Measurements from ENCODE around the gene NAT9.
A peak's percentile ranks its signal among the peaks of the same experiment; 100 is the strongest.

Gene NAT9

GRCh38 chr17:74744714-74745547, 31.2 kb downstream of the NAT9 start (continued):
- TF ChIP-seq ZBTB11 (tag by site-specific recombination; conservative IDR thresholded peaks at IDR 0.05; ENCODE audit: low read depth) (no peak), ZNF148 (tag by site-specific recombination; IDR thresholded peaks at IDR 0.05; ENCODE audit: borderline replicate concordance) (no peak), ZNF747 (tag by site-specific recombination; IDR thresholded peaks at IDR 0.05) (no peak), ZNF391 (tag by site-specific recombination; IDR thresholded peaks at IDR 0.05; ENCODE audit: borderline replicate concordance, low read depth) (no peak), ZNF366 (tag by site-specific recombination; conservative IDR thresholded peaks at IDR 0.05) (no peak), ZFP69B (tag by site-specific recombination; IDR thresholded peaks at IDR 0.05) (peak; percentile 84), ZNF664 (tag by site-specific recombination; IDR thresholded peaks at IDR 0.05) (no peak), CTCF (tag by site-specific recombination; IDR thresholded peaks at IDR 0.05) (peak; percentile 91), ZNF324 (tag by site-specific recombination; IDR thresholded peaks at IDR 0.05) (peak; percentile 53; the same call in 1 of the 2 replicates), SP7 (tag by site-specific recombination; IDR thresholded peaks at IDR 0.05) (peak; percentile 60), ZNF513 (tag by site-specific recombination; IDR thresholded peaks at IDR 0.05) (no peak), ZBTB7A (tag by site-specific recombination; IDR thresholded peaks at IDR 0.05; ENCODE audit: low read depth) (no peak), ZNF558 (tag by site-specific recombination; IDR thresholded peaks at IDR 0.05) (no peak), KLF16 (tag by site-specific recombination; IDR thresholded peaks at IDR 0.05) (no peak), ZNF692 (tag by site-specific recombination; IDR thresholded peaks at IDR 0.05) (peak; percentile 80), ZNF76 (tag by site-specific recombination; IDR thresholded peaks at IDR 0.05; ENCODE audit: borderline replicate concordance, low read depth) (no peak; the same call in 1 of the 2 replicates), SCRT1 (tag by site-specific recombination; IDR thresholded peaks at IDR 0.05; ENCODE audit: borderline replicate concordance) (no peak), ZNF202 (tag by site-specific recombination; IDR thresholded peaks at IDR 0.05; ENCODE audit: borderline replicate concordance) (no peak), ZSCAN16 (tag by site-specific recombination; IDR thresholded peaks at IDR 0.05) (no peak), GFI1B (tag by site-specific recombination; IDR thresholded peaks at IDR 0.05) (no peak), ZNF433 (tag by site-specific recombination; IDR thresholded peaks at IDR 0.05; ENCODE audit: low read depth) (no peak), GLI2 (tag by site-specific recombination; IDR thresholded peaks at IDR 0.05; ENCODE audit: borderline replicate concordance, low read depth) (no peak), PATZ1 (tag by site-specific recombination; IDR thresholded peaks at IDR 0.05) (peak; percentile 80), PRDM1 (tag by site-specific recombination; IDR thresholded peaks at IDR 0.05) (no peak), OSR2 (tag by site-specific recombination; IDR thresholded peaks at IDR 0.05) (no peak)
